Activated CD4-positive, CD25-positive, alpha-beta regulatory T cell treated with anti-CD3 and anti-CD28 coated beads, Interleukin-2, amount 50 U/mL, for 24 hours (primary cell): ENCODE data around the gene CRX.
"Not testable (repeated sequence)": the region's sequence is repeated elsewhere in the genome, so short reads cannot be mapped to it uniquely, and the experiment has no call there.

Experiments
- ATAC-seq, 2 donors: fragments of 150-1000 bp; cut with Tn5 transposase; one replicate each; pipeline ENCODE4 v1.10.0; 2021; ENCODE audit warnings: mild to moderate bottlenecking in 1 of 2, moderate library complexity in 1 of 2

The CRX gene

DNA sequence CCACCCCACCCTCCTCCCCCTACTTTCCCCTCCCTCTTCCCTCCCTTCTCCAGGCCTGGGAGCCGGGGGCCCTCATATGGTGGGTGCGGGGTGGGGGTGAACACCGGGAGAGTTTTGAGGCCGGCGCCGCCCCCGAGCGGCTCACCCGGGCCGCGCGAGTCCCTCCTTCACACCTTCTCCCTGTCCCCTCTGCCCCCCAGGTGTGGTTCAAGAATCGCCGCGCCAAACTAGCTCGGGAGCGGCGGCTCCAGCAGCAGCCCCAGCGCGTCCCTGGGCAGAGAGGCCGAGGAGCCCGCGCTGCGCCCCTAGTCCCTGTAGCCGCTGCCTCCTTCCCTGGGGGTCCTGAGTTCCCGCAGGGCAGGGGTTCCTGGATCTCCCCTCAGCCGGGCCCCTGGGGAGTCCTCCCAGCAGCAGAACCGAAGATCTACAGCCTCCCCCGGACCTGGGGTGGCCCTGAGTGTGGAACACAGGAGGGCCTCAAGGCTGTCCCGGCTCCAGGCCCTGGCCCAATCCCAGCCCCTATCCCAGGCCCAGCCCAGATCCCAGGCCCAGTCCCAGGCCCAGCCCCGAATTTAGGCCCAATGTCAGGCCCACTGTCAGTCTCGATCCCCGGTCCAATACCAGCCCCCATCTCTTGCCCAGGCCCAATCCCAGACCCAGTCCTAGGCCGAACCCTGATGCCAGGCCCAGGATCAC, 39.0 kb downstream of the CRX start:
- ATAC-seq = no peak

DNA sequence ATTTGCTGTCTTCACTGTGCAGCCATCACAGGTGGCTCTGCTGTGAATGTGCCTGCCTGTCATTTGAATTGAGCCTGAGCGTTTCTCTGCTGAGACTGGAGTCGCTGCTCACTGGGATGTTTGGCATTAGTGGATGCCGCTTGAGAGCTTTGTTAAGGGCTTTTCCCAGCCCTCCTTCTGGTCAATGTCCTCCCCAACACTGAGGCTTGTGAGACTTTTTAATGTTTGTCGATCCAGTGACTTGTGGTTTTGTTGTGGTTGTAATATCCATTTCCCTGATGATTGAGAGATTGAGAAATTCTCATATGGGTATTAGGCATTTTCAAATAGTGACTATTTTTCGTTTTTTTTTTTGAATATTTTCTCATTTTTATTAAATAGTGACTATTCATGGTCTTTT, 39.9 kb downstream of the CRX start:
- ATAC-seq = no peak

DNA sequence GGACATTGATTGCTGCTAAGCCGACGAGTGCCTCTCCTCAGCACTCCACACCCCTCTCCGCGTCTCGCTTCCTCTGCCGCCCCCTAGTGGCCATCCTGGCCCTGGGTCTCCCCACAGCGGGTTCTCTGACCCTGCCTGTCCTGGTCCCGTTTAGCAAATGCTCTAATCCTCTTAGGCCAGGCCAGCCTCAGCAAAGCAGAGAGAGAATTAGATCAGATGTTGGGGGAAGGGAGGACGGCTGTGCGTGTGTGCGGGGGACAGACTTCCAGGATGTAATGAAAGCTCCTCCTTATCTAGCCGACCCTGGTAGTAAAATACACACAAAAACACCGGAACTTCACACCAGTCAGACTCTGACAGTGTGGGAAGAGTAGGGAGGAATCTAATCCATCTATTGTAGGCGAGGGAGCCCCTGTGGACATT, 41.8 kb downstream of the CRX start:
- peak; percentile 90 to 91 for ATAC-seq

DNA sequence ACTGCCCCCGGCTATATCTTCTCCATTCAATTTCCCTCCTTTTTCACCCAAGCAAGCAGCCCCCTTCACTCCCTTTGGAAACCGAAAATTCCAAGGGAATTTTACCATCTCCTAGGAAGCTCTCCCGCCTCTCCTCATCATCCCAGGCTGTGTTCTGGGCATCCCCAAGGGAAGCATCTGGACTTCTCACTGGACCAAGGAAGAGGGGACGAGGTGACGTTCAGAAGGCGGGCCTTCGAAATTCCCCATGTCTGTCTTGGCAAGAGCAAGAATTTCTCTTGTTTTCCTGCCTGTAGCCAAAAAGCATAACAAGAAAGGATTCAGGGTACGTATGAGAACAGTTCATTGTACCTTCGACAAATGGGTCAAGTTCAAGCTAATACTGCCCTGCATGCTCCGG, 43.4 kb downstream of the CRX start:
- ATAC-seq = no peak

DNA sequence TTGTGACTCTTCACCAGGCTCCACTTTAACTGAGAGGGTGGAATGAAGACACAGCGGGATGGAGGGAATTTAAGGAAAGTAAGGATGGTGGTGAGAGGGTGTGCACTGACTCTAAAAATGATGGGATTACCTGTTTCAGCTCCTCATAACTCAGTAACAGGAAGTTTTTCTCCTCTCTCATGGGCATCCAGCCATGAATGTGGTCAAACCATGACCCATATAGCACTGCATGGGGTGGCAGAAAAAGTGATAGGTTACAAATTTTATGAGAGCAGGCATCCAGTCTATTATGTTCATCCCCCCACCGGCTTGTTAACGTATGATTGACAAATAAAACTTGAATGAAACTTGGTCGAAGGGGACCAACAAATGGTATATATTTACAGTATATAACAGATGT, 57.2 kb downstream of the CRX start:
- no peak for ATAC-seq

DNA sequence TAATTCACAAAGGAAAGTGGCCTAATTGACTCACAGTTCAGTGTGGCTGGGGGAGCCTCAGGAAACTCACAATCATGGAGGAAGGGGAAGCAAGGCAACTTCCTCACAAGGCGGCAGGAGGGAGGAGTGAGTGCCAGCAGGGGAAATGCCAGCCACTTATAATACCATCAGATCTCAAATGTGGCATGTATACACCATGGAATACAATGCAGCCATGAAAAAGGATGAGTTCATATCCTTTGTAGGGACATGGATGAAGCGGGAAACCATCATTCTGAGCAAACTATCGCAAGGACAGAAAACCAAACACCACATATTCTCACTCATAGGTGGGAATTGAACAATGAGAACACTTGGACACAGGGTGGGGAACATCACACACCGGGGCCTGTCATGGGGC, 57.6 kb downstream of the CRX start:
- ATAC-seq = not testable (repeated sequence)

DNA sequence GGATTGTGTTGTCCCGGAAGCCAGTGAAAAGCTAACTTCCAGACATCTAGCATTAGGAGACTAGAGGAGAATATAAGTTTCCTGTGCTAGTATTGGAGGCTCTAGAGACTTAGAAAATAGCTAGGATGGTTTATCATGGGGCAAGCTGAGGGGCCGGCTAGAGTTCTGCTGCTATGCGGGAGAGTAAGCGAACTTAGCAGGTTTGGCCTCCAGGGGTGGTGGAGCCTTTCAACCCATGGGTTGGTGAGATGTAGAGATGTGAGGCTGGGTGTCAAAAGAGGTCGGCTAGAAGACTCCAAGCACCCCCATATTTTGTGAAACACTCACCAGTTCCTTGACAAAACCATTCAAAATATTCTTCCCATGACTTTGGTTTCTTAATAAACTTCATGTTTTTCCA, 60.0 kb downstream of the CRX start:
- ATAC-seq = no peak

DNA sequence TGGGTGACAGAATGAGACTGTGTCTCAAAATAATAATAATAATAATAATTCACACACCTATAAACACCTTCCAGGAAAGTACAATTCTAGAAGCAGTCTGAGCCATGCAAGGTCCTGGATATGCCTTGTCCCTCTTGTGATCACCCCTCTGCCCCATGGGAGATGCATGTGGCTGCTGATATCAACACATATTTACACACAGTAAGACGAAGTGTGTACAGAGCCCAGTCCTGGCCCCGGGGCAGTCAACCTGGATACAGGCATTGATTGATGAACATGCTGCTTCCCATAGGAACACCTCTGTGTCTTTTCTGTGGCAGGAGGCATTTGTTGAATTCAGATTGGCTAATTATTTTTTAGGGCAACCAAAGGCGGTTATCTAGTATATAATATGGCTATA, 61.2 kb downstream of the CRX start:
- ATAC-seq = no peak

DNA sequence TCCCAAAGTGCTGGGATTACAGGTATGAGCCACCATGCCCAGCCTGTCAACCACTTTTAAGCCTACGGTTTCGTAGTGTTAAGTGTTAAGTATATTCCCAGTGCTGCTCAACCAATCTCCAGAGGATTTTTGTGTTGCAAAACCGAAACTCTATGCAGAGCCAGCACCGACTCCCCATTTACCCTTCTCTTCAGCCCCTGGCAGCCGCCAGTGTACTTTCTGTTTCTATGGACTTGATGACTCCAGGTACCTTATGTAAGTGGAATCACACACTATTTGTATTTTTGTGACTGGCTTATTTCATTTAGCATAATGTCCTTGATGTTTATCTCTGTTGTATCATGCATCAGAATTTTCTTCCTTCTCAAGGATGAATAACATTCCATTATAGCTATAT, 63.3 kb downstream of the CRX start:
- no peak for ATAC-seq

DNA sequence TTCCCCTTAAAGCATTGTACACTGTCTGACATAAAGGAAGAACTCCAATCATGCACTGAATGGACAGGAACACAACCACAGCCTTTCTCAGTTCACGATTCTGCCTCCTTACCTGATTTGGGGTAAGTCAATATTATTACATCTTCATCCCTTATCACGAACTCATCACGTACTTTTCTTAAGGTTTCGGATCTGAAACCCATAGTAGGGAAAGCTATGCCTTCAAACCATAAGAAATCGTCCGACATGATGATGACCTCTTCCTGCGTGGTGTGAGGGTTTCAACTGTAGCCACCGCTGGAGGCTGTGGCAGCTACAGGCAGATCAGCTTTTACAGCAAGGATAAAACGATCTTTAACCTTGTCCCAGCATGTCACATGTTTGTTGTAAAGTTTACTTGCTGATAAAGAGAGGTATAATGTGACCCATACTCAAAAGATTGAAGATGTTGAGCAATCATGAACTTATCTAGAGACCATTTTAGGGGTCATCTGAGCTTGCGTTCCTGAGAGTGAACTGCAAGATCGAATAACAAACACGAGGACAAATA, 64.3 kb downstream of the CRX start, which contains the start of gene SULT2A1:
Gene SULT2A1 (minus strand): TSS at position 306 of the 550 bp plus-strand sequence. CDS start 58 bp downstream, at position 248.
- no peak for ATAC-seq

DNA sequence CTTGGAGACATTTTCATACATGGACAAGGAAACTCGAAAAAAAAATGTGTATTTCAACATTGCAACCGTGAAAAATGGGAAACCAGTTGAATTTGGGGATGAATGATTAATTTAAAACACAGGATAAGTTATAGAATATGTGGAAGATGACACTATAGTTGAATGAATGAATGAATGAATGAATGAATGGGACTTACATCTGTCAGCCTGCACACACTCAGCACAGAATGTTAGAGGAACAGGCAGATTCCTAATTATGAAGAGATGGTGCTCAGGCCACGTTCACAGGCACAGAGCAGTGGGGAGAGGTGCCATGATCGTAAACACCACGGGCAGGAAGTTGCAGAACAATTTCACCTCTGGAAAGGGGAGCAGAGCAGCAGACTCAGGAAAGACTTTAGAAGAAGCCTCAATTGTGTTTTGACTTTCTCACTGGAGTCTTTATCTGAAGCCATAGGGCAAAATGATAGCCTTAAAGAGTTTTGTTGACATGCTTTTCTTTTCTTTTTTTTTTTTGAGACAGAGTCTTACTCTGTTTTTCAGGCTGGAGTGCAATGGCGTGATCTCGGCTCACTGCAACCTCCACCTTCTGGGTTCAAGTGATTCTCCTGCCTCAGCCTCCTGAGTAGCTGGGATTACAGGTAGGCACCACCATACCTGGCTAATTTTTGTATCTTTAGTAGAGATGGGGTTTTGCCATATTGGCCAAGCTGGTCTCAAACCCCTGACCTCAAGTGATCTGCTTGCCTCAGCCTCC, 69.3 kb downstream of the CRX start:
- ATAC-seq = no peak

DNA sequence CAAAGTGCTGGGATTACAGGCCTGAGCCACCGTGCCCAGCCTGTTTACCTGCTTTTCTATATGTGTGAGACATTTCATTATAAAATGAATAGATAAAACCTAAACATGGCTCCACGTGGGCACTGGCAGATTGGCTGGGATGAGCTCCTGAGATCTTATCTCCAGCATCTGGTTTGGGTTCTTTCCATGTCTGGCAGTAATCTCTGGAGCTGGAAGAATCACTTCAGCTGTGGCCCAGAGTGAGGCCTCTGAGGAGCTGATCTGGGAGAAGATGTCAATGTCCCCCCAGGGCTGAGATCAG, 69.8 kb downstream of the CRX start:
- ATAC-seq = no peak

DNA sequence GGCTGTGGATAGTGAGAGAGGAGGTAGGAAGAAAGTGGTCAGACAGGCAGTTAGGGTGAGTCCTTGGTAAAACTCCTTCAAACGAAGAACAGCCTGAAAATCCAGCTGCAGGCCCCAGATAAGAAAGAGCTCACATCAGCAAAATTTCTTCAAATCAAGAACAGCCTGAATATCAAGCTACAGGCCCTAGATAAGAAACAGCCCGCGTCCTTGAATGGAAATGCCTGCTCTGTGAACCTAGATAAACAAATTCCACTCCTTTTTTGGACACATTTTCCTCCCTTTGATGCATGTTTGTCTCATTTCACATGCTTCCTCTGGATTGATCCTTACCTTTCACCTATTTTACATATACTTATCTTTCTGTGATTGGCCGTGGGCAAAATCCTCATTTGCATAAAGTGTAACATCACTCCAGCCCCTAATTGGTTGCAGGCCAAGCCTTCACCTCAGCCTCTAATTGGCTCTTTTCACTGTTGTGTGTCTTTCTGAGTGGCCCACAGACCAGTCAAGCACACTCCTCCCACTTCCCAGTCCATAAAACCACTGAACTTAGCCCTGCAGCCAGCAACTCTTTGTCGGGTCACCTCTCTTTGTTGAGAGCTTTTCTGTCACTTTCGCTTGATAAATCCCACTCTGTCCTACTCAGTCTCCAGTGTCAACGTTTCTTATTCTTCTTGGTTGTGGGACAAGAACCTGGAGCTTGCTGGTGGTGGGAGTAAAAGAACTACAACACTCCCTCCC, 70.4 kb downstream of the CRX start:
- no peak for ATAC-seq
